ENCODE data around the gene PRDM16. TPM values are rescaled to one million over a fixed set of nuclear protein-coding genes. Genes with fewer than 3 reads are reported as not detected.

PRDM16 gene
- total RNA-seq, 1 experiment from 2014 or later = 0.04 TPM

DNA sequence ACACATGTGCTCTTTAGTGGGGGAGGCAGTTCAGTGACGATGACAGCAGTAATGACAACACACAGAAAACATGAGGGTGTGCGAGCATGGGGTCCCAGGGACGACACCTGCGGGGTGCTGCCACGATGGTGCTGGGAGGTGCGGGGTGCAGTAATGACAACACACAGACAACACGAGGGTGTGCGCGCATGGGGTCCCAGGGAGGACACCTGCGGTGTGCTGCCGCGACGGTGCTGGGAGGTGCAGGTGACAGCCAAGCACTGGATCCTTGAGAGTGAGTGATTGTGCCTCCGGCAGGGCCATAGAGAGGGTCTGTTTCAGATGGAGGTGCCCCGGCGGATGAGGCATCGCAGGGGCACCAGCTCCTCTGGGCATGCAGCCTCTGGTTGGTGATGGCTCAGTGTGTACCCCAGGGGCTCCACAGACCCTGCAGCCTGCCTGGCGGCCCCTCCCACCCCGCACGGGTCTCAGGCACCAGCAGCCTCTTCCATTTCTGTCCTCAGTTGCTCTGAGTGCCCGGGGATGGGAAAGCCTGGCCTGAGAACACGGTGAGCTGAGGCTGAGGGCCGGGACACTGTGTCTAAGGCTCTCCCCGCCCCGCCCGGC, 193.8 kb downstream of the PRDM16 start:
- H2AFZ ChIP-seq (ENCODE audit: low read length) = no peak overlapping the region
- no peak for ATAC-seq
- no peaks in the 10 kb centered on the region for H3K36me3 ChIP-seq (ENCODE audit: low read depth, low read length)

GRCh38 chr1:3263790-3264189, 194.8 kb downstream of the PRDM16 start:
- BruUV-seq (replicated peaks) = no TSS peak
- Histone ChIP-seq H3K9ac (ENCODE audit: low read length) (no peak overlapping the region), H3F3A (ENCODE audit: low read length, unreplicated experiment) (no peaks in the 10 kb centered on the region), H3K27ac (ENCODE audit: low read length) (no peak overlapping the region), H3K9me3 (ENCODE audit: low read length) (no peaks in the 10 kb centered on the region), H3K4me1 (ENCODE audit: insufficient read depth, low read length) (no peaks in the 10 kb centered on the region), H3K4me3 (ENCODE audit: low read length) (no peak overlapping the region), H3K27me3 (ENCODE audit: low read length) (peaks cover 94% of the 10 kb centered on the region), H3K4me2 (ENCODE audit: low read length) (no peak overlapping the region), H2AFZ (ENCODE audit: low read length) (no peak overlapping the region), H4K20me1 (ENCODE audit: low read length) (no peaks in the 10 kb centered on the region), H3K36me3 (ENCODE audit: low read depth, low read length) (no peaks in the 10 kb centered on the region), H3K9me2 (replicated peaks; ENCODE audit: low read length) (no peaks in the 10 kb centered on the region), H3K79me2 (ENCODE audit: low read length) (no peaks in the 10 kb centered on the region)
- no peak for TF ChIP-seq EZH2 (IDR thresholded peaks at IDR 0.05; ENCODE audit: low read length, unreplicated experiment)
- no peak for TF ChIP-seq EZH2phosphoT487 (IDR thresholded peaks at IDR 0.05; ENCODE audit: borderline replicate concordance, low read length)
- no peak for TF ChIP-seq CTCF (conservative IDR thresholded peaks at IDR 0.05; ENCODE audit: low read depth, low read length)
- ATAC-seq (no peak), DNase-seq (no peak)
- ChIA-PET CTCF (interaction anchor here (0.6 kb wide), 1 partner anchor 156 kb away, joined by 5 read pairs; no protein-coding TSS in a partner anchor), POLR2A (ENCODE audit: unreplicated experiment) (no interaction called here)
- intact Hi-C loops (cut with micrococcal nuclease) = no loop called here

More for the DNA sequence above, 193.8 kb downstream of the PRDM16 start:
- Histone ChIP-seq H4K20me1 (ENCODE audit: low read length) (no peaks in the 10 kb centered on the region), H3K9me3 (ENCODE audit: low read length) (no peaks in the 10 kb centered on the region), H3K9me2 (replicated peaks; ENCODE audit: low read length) (no peaks in the 10 kb centered on the region), H3K79me2 (ENCODE audit: low read length) (no peaks in the 10 kb centered on the region), H3K9ac (ENCODE audit: low read length) (no peak overlapping the region), H3K4me1 (ENCODE audit: insufficient read depth, low read length) (no peaks in the 10 kb centered on the region), H3K4me2 (ENCODE audit: low read length) (no peak overlapping the region), H3K4me3 (ENCODE audit: low read length) (no peak overlapping the region), H3K27ac (ENCODE audit: low read length) (no peak overlapping the region), H3F3A (ENCODE audit: low read length, unreplicated experiment) (no peaks in the 10 kb centered on the region), H3K27me3 (ENCODE audit: low read length) (peaks cover 94% of the 10 kb centered on the region)
- no peak for DNase-seq
- no TSS peak for BruUV-seq (replicated peaks)
- ChIA-PET CTCF (no interaction called here), POLR2A (ENCODE audit: unreplicated experiment) (no interaction called here)
- intact Hi-C loops (cut with micrococcal nuclease) = no loop called here
- no peak for TF ChIP-seq EZH2 (IDR thresholded peaks at IDR 0.05; ENCODE audit: low read length, unreplicated experiment)
- TF ChIP-seq CTCF (conservative IDR thresholded peaks at IDR 0.05; ENCODE audit: low read depth, low read length) = no peak
- no peak for TF ChIP-seq EZH2phosphoT487 (IDR thresholded peaks at IDR 0.05; ENCODE audit: borderline replicate concordance, low read length)

GRCh38 chr1:3264456-3264855, 195.5 kb downstream of the PRDM16 start:
- Histone ChIP-seq H3K9me2 (replicated peaks; ENCODE audit: low read length) (no peaks in the 10 kb centered on the region), H3K9me3 (ENCODE audit: low read length) (no peaks in the 10 kb centered on the region), H3K36me3 (ENCODE audit: low read depth, low read length) (no peaks in the 10 kb centered on the region), H4K20me1 (ENCODE audit: low read length) (no peaks in the 10 kb centered on the region), H3K4me1 (ENCODE audit: insufficient read depth, low read length) (no peaks in the 10 kb centered on the region), H3K27ac (ENCODE audit: low read length) (no peak overlapping the region), H3K79me2 (ENCODE audit: low read length) (no peaks in the 10 kb centered on the region), H3K4me3 (ENCODE audit: low read length) (no peak overlapping the region), H3K27me3 (ENCODE audit: low read length) (peaks cover 94% of the 10 kb centered on the region), H3K4me2 (ENCODE audit: low read length) (no peak overlapping the region), H2AFZ (ENCODE audit: low read length) (no peak overlapping the region), H3K9ac (ENCODE audit: low read length) (no peak overlapping the region), H3F3A (ENCODE audit: low read length, unreplicated experiment) (no peaks in the 10 kb centered on the region)
- intact Hi-C loops (cut with micrococcal nuclease) = no loop called here
- DNase-seq (no peak), ATAC-seq (no peak)
- CTCF ChIA-PET = no interaction called here
- TF ChIP-seq CTCF (conservative IDR thresholded peaks at IDR 0.05; ENCODE audit: low read depth, low read length) (no peak), EZH2phosphoT487 (IDR thresholded peaks at IDR 0.05; ENCODE audit: borderline replicate concordance, low read length) (no peak), EZH2 (IDR thresholded peaks at IDR 0.05; ENCODE audit: low read length, unreplicated experiment) (no peak)
- POLR2A ChIA-PET (ENCODE audit: unreplicated experiment) = no interaction called here
- BruUV-seq (replicated peaks) = no TSS peak
